HepG2 (cell line): ENCODE measurements around the gene KMT2B. TPM values are rescaled to one million over a fixed set of nuclear protein-coding genes. Genes with fewer than 3 reads are reported as not detected.

Experiments used
- DNMT3B ChIP-seq: conservative IDR thresholded peaks from 2 replicates; pipeline ENCODE4 v1.6.1; 2016; ENCODE audit warnings: missing biosample characterization, control low read depth
- IRX3 ChIP-seq: sonication (generic); formaldehyde crosslinking; IDR thresholded peaks from 2 replicates; pipeline ENCODE4 v1.8.1; 2023; ENCODE audit warnings: mild to moderate bottlenecking, low read depth, missing genetic modification reagents, borderline replicate concordance
- MEIS2 ChIP-seq: sonication (generic); formaldehyde crosslinking; IDR thresholded peaks from 2 replicates; pipeline ENCODE4 v1.9.0; 2021; ENCODE audit warnings: mild to moderate bottlenecking, missing genetic modification reagents
- NFYC ChIP-seq: IDR thresholded peaks from 2 replicates; pipeline ENCODE4 v1.6.1; 2016; ENCODE audit warnings: missing genetic modification reagents, missing compliant biosample characterization
- PRPF4 ChIP-seq: fragments of 200-400 bp; formaldehyde crosslinking; IDR thresholded peaks from 2 replicates; pipeline ENCODE4 v1.6.1; 2016; ENCODE audit warnings: low read length, low read depth; ENCODE audit not compliant: poor library complexity, severe bottlenecking
- ZBTB3 ChIP-seq: sonication (generic); formaldehyde crosslinking; IDR thresholded peaks from 2 replicates; pipeline ENCODE4 v1.4.0; 2020; ENCODE audit warnings: low read depth, mild to moderate bottlenecking, moderate library complexity, missing genetic modification reagents, borderline replicate concordance
- ZNF431 ChIP-seq: sonication (generic); formaldehyde crosslinking; IDR thresholded peaks from 2 replicates; pipeline ENCODE4 v1.9.0; 2022; ENCODE audit warnings: missing genetic modification reagents, low read depth, mild to moderate bottlenecking, borderline replicate concordance
- ZNF761 ChIP-seq: sonication (generic); formaldehyde crosslinking; conservative IDR thresholded peaks from 2 replicates; pipeline ENCODE4 v1.4.0; 2020; ENCODE audit warnings: mild to moderate bottlenecking, missing genetic modification reagents
- polyA plus RNA-seq, 8 experiments: library from polyadenylated mRNA; depleted of rRNA in 3 of 8; stranded (reverse) in 7 of 8; unstranded in 1 of 8; fragments of >200 nt; fragmentation: Illumina TruSeq in 4 of 8; extraction: Trizol in 4 of 8; gene quantifications; 2 replicates each; pipeline versions ENCODE4 v1.2.1 to v1.2.3, GENCODE V29; 2011 to 2016; ENCODE audit warnings: low read depth in 4 of 8, missing spikeins in 1 of 8, mixed read lengths in 1 of 8; ENCODE audit not compliant: insufficient read depth in 1 of 8
- total RNA-seq, 5 experiments: library from RNA; depleted of rRNA; stranded (reverse); fragments of >200 nt; fragmentation: Illumina TruSeq; extraction: Trizol; gene quantifications; 2 replicates each; pipeline ENCODE4 v1.2.3, GENCODE V29; 2016; ENCODE audit warnings: low read depth in 1 of 5
- TF ChIP-seq, protein P1 (sequence below): sonication (generic); formaldehyde crosslinking; IDR thresholded peaks from 2 replicates; pipeline ENCODE4 v1.4.0; 2020; ENCODE audit warnings: missing genetic modification reagents, borderline replicate concordance
- TF ChIP-seq, protein P2 (sequence below): sonication (generic); formaldehyde crosslinking; IDR thresholded peaks from 2 replicates; pipeline ENCODE4 v1.5.1; 2020; ENCODE audit warnings: missing genetic modification reagents, mild to moderate bottlenecking, borderline replicate concordance
- TF ChIP-seq, protein P3 (sequence below): sonication (generic); formaldehyde crosslinking; conservative IDR thresholded peaks from 2 replicates; pipeline ENCODE4 v1.4.0; 2020; ENCODE audit warnings: mild to moderate bottlenecking, missing genetic modification reagents, moderate library complexity
- TF ChIP-seq, protein P4 (sequence below): sonication (generic); formaldehyde crosslinking; IDR thresholded peaks from 2 replicates; pipeline ENCODE4 v1.8.1; 2023; ENCODE audit warnings: mild to moderate bottlenecking, inconsistent platforms, moderate library complexity, missing genetic modification reagents, borderline replicate concordance
- TF ChIP-seq, protein P5 (sequence below): IDR thresholded peaks from 2 replicates; pipeline ENCODE4 v1.6.1; 2018; ENCODE audit warnings: missing genetic modification reagents
- TF ChIP-seq, protein P6 (sequence below): sonication (generic); IDR thresholded peaks from 2 replicates; pipeline ENCODE4 v1.6.1; 2016; ENCODE audit warnings: low read depth, borderline replicate concordance

Gene KMT2B
- total and polyA plus RNA-seq, 2 of the 13 experiments (the other 11 are each of a cell fraction or from before 2014, with no cell fraction given) = 6.2 to 16.9 TPM

DNA sequence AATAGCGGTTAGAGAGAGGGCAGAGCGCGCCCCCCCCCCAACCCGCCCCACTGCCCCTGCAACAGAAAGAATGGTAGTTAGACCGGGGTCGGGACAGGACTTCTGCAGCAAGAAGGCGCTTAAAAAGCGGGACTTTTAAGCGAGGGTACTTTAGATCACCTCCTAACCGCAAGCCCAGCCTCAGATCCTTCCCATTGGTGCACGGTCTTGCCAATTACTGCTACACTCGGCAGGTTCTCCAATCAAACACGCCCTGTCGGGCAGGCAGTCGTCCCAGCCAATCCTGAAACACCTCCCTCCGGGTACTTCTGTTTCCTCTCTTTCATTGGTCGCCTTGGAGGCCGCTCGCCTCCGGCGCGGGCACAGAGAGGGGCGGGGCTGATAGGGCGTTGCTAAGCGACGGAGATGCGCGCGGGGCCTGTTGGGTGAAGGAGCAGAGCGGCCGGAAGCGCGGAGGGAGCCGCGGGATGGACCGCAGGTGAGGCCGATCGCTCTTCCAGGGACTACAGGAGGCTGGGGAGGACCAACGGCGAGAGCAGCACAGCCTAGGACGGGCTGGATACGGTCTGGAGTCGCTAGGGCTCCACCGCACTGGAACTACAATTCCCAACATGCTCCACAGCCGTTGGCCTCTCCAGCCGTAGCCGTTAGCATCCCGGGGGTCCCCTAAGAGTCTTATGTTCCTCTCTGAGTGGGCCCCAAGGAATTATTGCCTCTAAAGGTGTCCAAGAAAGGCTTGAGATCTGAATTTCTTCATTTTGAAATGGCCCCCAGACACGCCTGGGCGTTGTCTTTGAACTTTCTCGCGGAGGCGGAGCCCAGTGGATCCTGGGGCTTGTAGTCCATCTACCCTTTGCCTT lies 40.2 kb downstream of the KMT2B start, which contains the start of gene PROSER3 (continued):
- TF ChIP-seq, protein P1, sequence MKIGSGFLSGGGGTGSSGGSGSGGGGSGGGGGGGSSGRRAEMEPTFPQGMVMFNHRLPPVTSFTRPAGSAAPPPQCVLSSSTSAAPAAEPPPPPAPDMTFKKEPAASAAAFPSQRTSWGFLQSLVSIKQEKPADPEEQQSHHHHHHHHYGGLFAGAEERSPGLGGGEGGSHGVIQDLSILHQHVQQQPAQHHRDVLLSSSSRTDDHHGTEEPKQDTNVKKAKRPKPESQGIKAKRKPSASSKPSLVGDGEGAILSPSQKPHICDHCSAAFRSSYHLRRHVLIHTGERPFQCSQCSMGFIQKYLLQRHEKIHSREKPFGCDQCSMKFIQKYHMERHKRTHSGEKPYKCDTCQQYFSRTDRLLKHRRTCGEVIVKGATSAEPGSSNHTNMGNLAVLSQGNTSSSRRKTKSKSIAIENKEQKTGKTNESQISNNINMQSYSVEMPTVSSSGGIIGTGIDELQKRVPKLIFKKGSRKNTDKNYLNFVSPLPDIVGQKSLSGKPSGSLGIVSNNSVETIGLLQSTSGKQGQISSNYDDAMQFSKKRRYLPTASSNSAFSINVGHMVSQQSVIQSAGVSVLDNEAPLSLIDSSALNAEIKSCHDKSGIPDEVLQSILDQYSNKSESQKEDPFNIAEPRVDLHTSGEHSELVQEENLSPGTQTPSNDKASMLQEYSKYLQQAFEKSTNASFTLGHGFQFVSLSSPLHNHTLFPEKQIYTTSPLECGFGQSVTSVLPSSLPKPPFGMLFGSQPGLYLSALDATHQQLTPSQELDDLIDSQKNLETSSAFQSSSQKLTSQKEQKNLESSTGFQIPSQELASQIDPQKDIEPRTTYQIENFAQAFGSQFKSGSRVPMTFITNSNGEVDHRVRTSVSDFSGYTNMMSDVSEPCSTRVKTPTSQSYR (CRISPR knock-in tag) = no peak
- TF ChIP-seq MEIS2 (CRISPR knock-in tag) (0 out of 2 replicates have a peak, but pooled peaks have one; percentile 69), ZBTB3 (CRISPR knock-in tag) (no peak), IRX3 (CRISPR knock-in tag) (no peak), ZNF761 (CRISPR knock-in tag) (no peak), PRPF4 (no peak), DNMT3B (CRISPR knock-in tag) (no peak), ZNF431 (no peak), NFYC (CRISPR knock-in tag) (peak; percentile 99)
- TF ChIP-seq, protein P2, sequence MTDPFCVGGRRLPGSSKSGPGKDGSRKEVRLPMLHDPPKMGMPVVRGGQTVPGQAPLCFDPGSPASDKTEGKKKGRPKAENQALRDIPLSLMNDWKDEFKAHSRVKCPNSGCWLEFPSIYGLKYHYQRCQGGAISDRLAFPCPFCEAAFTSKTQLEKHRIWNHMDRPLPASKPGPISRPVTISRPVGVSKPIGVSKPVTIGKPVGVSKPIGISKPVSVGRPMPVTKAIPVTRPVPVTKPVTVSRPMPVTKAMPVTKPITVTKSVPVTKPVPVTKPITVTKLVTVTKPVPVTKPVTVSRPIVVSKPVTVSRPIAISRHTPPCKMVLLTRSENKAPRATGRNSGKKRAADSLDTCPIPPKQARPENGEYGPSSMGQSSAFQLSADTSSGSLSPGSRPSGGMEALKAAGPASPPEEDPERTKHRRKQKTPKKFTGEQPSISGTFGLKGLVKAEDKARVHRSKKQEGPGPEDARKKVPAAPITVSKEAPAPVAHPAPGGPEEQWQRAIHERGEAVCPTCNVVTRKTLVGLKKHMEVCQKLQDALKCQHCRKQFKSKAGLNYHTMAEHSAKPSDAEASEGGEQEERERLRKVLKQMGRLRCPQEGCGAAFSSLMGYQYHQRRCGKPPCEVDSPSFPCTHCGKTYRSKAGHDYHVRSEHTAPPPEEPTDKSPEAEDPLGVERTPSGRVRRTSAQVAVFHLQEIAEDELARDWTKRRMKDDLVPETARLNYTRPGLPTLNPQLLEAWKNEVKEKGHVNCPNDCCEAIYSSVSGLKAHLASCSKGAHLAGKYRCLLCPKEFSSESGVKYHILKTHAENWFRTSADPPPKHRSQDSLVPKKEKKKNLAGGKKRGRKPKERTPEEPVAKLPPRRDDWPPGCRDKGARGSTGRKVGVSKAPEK = no peak
- TF ChIP-seq, protein P3, sequence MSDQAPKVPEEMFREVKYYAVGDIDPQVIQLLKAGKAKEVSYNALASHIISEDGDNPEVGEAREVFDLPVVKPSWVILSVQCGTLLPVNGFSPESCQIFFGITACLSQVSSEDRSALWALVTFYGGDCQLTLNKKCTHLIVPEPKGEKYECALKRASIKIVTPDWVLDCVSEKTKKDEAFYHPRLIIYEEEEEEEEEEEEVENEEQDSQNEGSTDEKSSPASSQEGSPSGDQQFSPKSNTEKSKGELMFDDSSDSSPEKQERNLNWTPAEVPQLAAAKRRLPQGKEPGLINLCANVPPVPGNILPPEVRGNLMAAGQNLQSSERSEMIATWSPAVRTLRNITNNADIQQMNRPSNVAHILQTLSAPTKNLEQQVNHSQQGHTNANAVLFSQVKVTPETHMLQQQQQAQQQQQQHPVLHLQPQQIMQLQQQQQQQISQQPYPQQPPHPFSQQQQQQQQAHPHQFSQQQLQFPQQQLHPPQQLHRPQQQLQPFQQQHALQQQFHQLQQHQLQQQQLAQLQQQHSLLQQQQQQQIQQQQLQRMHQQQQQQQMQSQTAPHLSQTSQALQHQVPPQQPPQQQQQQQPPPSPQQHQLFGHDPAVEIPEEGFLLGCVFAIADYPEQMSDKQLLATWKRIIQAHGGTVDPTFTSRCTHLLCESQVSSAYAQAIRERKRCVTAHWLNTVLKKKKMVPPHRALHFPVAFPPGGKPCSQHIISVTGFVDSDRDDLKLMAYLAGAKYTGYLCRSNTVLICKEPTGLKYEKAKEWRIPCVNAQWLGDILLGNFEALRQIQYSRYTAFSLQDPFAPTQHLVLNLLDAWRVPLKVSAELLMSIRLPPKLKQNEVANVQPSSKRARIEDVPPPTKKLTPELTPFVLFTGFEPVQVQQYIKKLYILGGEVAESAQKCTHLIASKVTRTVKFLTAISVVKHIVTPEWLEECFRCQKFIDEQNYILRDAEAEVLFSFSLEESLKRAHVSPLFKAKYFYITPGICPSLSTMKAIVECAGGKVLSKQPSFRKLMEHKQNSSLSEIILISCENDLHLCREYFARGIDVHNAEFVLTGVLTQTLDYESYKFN (CRISPR knock-in tag) = 0 out of 2 replicates have a peak, but pooled peaks have one; percentile 11
- TF ChIP-seq, protein P4, sequence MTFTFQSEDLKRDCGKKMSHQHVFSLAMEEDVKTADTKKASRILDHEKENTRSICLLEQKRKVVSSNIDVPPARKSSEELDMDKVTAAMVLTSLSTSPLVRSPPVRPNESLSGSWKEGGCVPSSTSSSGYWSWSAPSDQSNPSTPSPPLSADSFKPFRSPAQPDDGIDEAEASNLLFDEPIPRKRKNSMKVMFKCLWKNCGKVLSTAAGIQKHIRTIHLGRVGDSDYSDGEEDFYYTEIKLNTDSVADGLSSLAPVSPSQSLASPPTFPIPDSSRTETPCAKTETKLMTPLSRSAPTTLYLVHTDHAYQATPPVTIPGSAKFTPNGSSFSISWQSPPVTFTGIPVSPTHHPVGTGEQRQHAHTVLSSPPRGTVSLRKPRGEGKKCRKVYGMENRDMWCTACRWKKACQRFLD (CRISPR knock-in tag) = peak; percentile 86; the same call in 1 of the 2 replicates
- TF ChIP-seq, protein P5, sequence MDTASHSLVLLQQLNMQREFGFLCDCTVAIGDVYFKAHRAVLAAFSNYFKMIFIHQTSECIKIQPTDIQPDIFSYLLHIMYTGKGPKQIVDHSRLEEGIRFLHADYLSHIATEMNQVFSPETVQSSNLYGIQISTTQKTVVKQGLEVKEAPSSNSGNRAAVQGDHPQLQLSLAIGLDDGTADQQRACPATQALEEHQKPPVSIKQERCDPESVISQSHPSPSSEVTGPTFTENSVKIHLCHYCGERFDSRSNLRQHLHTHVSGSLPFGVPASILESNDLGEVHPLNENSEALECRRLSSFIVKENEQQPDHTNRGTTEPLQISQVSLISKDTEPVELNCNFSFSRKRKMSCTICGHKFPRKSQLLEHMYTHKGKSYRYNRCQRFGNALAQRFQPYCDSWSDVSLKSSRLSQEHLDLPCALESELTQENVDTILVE (CRISPR knock-in tag) = peak; percentile 62; the same call in 1 of the 2 replicates
- TF ChIP-seq, protein P6, sequence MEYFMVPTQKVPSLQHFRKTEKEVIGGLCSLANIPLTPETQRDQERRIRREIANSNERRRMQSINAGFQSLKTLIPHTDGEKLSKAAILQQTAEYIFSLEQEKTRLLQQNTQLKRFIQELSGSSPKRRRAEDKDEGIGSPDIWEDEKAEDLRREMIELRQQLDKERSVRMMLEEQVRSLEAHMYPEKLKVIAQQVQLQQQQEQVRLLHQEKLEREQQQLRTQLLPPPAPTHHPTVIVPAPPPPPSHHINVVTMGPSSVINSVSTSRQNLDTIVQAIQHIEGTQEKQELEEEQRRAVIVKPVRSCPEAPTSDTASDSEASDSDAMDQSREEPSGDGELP = peak; percentile 16; the same call in 1 of the 2 replicates
